ENCODE measurements around the gene FAM174C.

FAM174C gene

GRCh38 chr19:1284979-1285736 lies 9.8 kb downstream of the FAM174C start:
- no peak for DNase-seq (ENCODE audit: low read depth in 2 of 2, low spot score in 1 of 2)

- no peak for DNase-seq (ENCODE audit: low read depth in 2 of 2, low spot score in 1 of 2)
Measured at GRCh38 chr19:1285737-1286360, 10.5 kb downstream of the FAM174C start, which contains the start of gene EFNA2. TSS of gene EFNA2 (plus strand) at chr19:1285873. CDS start at chr19:1286169, 296 bp downstream.

DNA sequence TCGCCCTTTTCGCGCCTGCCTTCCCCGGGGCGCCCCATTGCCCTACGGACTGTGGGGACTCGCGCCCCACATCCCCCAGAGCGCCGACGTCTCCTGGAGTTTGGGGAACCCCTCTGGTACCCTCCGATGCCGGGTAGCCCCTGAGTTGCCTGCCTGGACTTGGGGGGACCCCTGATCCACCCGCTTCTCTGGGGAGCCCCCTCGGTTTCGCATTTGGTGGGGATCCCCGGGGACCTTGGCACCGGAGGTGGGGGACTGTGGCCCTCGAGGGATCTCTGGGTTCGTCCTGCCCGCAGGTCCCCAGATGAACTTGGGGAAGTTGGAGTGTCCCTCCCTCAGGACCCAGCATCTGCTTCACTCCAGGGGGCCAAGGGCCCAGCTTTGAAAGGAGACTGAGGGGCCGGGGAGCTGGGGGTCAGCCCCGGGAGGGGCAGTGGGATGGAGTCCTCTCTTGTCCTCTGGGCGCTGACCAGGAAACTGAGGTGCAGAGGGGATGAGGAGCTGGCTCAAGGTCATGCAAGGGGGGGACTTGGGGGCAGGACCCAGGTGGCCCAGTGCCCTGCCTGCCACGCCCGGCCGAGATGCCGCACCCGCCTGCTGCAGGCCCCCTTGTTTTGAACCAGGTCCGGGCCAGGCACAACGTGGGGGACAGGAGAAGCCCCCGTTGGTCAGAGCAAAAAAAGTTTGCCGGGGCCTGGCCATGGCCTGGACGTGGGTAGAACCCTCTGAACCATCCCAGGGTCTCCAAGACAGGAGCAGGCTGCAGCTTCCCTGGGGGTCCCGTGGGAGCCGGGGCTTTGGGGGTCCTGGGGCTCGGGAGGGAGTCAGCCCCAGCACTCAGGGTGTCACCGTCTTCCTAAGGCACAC lies 11.4 kb downstream of the FAM174C start:
- DNase-seq (ENCODE audit: low read depth in 2 of 2, low spot score in 1 of 2), result no peak

DNA sequence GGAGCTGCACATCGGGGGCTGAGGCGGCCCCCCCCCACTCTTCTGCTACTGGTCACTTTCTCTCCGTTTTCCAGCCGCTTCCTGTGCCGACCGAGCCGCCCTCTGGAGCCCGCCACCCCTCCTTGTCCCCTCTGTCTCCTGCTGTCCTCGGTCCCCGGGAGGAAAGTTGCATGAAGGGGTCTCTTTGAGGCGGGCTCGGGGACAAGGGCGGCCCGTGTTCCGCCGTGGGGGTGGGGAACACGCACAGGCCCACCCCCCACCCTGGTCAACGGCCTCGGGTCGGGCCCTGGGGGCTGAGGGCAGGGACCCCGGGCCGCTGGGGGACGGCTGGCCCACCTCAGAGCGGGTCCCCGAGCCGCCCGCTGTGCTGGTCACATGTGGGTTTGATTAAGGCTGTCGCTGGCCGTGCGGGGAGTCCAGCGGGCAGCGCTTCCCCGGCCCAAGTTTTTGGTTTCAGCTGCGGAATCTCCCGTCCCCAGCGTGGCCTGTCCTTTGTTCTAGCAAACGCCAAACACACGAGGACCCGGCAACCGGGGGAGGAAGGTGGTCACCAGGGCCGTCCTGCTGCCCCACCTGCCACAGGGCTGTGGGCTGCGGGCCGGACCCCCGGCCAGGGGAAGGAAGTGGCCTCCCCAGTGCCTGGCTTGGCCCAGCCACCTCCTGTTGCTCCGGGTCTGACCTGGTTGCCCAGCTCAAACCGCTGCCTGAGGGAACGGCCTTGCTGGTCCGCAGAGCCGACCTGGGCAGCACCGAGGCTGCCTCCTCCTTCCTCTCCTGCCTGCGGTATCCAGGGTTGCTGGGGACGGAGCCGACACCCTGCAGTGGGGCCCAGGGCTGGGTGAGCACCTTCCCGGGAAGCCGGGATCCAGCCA lies 12.3 kb downstream of the FAM174C start:
- DNase-seq (ENCODE audit: low read depth in 2 of 2, low spot score in 1 of 2), result no peak

DNA sequence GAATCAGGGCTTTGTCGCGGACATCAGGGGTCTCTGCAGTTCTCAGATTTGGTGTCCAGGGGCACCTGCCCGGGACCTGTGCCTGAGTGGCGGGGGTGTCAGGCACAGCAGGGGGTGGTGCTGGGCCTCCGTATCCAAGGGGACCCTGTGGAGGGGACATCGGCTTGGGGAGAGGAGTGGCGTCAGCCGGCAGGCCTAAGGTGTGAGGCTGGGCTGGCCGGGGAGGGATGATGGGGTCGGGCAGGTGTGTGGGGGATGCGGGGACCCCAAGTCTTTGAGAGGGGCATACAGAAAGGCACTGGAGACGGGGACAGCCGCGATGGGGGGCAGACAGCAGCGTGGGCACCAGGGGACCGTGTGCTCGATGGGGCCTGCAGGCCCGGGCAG lies 12.9 kb downstream of the FAM174C start:
- no peak for DNase-seq (ENCODE audit: low read depth in 2 of 2, low spot score in 1 of 2)

DNA sequence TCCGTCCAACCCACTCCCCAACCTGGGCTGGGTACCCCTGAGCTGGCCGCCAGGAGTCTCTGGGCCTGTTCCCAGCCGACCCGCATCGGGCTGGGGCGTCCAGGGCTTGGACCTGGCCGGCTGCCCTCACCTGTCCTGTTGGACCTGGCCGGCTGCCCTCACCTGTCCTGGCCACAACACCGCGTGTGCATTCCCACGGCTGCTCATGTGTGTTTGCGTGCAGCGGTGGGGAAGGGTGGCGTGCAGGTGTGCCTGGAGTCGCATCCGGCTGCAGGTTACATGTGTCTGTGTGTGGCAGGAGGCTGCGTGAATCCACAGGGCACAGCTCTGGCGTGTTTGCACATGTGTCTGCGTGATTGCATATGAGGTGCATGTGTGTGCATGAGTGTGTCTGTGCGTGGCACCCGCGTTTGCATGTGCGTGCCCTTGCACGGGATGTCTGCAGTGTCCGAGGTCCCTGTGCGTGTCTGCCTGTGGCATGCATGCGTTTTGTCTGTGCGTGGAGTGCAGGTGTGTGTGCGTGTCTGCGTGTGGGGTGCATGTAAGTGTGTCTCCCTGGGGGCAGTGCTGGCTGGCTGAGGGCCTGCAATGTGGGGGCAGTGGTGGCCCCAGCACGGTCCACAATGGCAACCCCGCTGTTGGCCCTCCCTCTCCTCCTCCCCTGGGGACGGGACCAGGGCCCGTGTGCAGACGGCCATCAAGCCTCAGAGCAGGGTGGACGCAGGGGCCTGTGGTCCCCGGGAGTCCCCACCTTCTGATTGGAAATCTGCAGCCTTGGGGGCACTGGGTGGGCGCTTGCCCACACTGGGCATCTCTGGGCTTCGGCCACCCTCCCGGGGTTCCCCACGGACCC lies 13.7 kb downstream of the FAM174C start:
- DNase-seq (ENCODE audit: low read depth in 2 of 2, low spot score in 1 of 2), result no peak

GRCh38 chr19:1289686-1290025 lies 14.3 kb downstream of the FAM174C start:
- DNase-seq (ENCODE audit: low read depth in 2 of 2, low spot score in 1 of 2), result no peak

- no peak for DNase-seq (ENCODE audit: low read depth in 2 of 2, low spot score in 1 of 2)
Measured at GRCh38 chr19:1290196-1290702, 14.9 kb downstream of the FAM174C start.

DNA sequence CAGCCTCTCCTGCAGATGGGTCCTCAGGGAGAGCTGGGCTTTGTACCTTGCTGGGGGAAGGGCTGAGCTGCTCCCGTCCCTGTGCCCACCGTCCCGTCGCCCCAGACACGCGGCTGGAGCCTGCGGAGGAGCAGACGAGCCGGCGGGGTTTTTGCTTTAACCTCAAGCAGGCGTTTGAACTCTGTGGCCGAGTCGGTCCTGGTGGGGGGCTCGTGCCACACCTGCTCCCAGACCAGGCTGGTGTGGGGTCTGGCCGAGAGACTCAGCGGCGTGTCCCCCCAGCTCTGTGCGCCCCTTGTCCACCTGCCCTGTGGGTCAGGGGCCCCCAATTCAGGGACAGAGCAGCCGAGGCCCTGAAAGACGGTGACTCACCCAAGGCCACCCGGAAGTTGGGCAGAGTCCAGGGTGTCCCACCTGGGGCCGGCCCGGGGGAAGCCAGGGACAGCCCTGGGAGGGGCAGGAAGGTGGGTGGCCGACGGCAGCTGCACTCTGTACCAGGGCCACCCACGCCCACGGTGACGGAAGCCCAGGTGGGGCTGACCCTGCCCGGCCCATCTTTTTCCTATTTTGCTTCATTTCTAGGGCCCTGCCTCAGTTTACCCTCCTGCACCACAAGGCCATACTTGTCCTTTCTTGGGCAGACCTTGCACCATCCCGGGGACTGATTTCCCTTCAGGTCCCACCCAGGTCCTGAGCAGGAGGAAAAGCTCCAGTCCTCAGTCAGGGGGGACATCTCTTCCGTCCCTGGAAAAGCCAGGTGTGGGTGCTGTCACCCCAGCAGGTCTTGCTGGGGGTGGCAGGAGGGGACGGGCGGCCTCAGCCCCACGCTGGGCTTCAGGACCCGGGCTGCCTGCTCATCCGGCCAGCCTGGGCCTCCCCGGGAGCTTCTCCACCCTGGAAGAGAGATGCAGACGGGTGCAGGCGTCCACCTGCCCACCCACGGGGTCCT lies 15.6 kb downstream of the FAM174C start:
- DNase-seq (ENCODE audit: low read depth in 2 of 2, low spot score in 1 of 2), result no peak

- DNase-seq (ENCODE audit: low read depth in 2 of 2, low spot score in 1 of 2), result no peak
Measured at GRCh38 chr19:1291761-1292418, 16.6 kb downstream of the FAM174C start.

DNA sequence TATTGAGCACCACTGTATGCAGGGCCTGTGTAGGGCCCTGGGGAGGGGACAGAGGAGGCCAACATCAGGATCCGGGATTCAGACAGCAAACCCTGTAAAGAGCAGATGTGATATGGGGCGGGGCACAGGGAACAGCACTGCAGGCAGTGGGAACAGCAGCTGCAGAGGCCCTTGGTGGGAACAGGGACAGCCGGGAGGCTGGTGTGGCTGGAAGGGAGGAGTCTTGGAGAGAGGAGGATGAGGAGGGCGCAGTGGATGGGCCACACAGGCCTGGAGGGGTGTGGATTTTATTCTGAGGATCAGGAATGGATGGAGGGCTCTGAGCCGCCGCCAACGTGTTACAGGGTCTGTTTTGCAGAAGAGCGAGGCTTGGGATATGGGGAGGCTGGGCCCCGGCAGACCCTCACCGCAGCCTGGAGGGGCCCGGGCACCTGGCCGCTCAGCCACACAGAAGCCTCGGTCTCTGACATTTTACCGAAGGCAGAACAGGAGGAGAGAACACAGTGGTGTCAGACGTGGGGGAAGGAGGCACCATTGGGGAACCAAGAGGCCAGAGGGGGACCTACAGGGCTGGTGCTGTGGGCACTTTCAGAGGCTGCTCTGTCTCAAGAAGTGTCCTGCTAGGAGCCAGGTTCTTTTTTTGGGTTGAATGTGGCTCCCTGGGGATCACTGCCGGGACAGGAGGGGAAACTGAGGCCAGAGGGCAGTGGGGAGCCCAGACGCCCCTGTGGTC lies 17.3 kb downstream of the FAM174C start:
- no peak for DNase-seq (ENCODE audit: low read depth in 2 of 2, low spot score in 1 of 2)

DNA sequence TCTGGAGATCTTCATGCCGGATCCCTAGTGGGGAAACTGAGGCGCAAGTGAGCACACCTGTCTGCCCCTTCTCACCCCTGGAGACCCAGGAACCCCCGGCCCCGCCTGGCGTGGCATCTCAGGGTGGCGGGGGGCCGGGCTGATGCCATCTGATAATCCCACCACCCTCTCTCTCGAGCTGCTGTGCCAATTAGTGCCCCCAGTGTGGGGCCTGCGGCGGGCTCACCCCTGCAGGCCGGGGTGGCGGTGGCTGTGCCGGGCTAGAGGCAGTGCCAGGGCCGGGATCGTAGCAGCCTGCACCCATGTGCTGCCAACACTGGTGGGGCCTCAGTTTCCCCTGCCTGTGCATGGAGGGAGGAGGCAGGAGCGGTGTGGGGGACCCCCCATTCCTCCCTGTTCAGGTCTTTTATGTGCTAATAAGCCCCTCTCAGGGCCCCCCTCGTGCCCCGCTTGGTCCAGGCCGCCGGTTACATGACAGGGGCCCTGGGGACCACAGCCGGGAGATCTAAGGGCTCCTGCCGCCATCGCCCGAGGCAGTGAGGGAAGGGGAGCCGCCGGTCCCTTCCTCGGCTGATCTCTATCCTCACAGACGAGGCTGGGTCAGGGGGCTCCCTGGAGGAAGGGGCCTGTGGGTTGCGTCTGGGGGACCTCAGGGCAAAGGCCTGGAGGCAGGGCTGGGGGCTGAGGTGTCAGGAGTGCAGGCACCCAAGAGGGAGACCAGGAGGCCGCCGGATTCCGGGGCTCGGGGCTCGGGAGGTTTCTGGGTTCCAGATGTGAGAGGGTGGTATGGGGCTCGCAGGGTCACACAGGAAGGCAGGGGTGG lies 18.7 kb downstream of the FAM174C start:
- DNase-seq (ENCODE audit: low read depth in 2 of 2, low spot score in 1 of 2), result no peak

- DNase-seq (ENCODE audit: low read depth in 2 of 2, low spot score in 1 of 2), result no peak
Measured at GRCh38 chr19:1294688-1295087, 19.4 kb downstream of the FAM174C start.

DNA sequence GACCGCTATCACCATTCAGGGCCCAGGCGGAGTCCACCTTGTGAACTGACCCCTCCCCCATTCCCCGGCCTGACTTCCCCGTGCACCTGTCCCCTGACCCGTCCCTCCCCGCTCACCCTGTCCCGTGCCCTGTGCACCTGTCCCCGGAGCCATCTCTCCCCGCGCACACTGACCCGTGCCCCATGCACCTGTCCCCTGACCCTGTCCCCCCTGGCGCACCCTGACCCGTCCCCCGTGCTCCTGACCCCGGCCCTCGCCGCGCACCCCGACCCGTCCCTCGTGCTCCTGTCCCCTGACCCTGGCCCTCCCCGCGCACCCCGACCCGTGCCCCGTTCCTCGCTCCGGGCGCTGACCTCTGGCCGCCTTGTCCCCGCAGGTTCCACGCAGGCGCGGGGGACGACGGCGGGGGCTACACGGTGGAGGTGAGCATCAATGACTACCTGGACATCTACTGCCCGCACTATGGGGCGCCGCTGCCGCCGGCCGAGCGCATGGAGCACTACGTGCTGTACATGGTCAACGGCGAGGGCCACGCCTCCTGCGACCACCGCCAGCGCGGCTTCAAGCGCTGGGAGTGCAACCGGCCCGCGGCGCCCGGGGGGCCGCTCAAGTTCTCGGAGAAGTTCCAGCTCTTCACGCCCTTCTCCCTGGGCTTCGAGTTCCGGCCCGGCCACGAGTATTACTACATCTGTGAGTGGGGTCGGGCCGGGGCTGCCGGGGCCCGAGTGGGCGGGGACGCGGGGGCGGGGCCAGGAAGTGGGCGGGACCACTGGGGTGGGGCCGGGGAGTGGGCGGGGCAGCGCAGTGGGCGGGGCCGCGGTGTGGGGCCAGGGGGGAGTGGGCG lies 20.1 kb downstream of the FAM174C start:
- DNase-seq (ENCODE audit: low read depth in 2 of 2, low spot score in 1 of 2), result peak in 1 of 2 donors; percentile 21

DNA sequence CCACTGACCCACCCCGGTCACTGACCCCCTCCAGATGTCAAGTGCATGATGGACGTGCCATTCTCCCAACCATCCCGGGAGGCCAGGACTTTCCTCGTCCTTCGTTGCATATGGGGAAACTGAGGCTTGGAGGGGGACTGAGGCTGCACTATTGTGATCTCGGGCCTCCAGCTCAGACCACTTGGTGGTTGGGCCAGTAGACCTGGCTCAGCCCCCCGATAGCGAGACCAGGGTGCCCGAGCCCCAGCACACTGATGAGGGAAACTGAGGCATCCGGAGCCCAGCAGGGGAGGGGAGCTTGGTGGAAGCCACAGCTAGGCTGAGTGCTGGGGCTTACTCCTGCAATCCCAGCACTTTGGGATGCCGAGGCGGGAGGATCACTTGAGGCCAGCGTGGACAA lies 20.7 kb downstream of the FAM174C start:
- no peak for DNase-seq (ENCODE audit: low read depth in 2 of 2, low spot score in 1 of 2)

All from stimulated activated CD8-positive, alpha-beta memory T cell treated with anti-CD3 and anti-CD28 coated beads, Interleukin-4, amount 100 ng/mL, for 1 hour (primary cell).